Measurements from ENCODE around the gene MAVS.
"Not testable (repeated sequence)": the region's sequence is repeated elsewhere in the genome, so short reads cannot be mapped to it uniquely, and the experiment has no call there.

The MAVS gene

DNA sequence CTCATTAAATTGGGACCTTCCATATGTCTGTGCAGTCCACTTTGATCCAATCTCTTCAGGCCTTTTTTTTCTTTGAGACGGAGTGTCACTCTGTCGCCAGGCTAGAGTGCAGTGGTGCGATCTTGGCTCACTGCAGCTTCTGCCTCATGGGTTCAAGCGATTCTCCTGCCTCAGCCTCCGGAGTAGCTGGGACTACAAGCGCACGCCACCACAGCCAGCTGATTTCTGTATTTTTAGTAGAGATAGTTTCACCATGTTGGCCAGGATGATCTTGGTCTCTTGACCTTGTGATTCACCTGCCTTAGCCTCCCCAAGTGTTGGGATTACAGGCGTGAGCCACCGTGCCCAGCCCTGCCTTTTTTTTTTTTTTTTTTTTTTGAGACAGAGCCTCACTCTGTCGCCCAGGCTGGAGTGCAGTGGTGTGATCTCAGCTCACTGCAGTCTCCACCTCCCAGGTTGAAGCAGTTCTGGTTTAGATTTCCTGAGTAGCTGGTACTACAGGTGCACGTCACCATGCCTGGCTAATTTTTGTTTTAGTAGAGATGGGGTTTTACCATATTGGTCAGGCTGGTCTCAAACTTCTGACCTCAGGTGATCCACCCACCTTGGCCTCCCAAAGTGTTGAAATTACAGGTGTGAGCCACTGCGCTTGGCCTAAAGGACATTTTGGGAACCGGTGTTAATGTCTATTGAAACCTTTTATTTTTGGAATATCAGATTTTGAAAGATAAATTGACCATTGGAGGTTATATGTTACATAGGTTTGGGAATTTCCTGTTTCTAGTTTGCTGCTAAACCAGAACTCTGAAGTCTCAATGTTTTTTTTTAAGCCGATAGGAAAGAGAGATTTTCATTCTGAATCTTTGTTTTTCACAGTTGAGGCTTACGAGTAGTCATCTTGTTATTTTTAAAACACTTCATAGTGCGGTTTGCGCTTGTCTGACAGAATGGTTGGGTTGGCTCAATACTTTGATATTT, 60.4 kb downstream of the MAVS start:
- peak; percentile 81 for FAIRE-seq
- DNase-seq (ENCODE audit: insufficient read length, low spot score) = not testable (repeated sequence)

DNA sequence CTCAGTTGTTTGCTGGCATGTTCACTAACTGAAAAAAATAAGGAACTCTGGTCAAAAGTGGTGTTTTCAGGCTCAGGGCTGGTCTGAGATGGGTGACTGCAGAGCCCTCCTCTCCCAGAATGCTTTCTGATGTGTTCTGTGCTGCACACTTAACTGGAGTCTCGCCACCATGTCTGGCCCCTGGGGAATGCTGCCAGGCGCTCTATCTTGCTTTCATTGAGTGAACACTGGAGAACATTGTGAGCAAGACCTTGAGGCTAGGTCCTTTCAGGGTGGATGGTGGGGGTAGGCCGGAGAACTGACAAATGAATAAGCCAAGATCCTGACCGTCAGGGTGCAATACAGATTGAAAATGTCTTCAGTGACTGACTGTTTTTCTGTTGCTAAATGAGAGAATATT, 62.0 kb downstream of the MAVS start:
- no peak for FAIRE-seq
- DNase-seq (ENCODE audit: insufficient read length, low spot score) = no peak

DNA sequence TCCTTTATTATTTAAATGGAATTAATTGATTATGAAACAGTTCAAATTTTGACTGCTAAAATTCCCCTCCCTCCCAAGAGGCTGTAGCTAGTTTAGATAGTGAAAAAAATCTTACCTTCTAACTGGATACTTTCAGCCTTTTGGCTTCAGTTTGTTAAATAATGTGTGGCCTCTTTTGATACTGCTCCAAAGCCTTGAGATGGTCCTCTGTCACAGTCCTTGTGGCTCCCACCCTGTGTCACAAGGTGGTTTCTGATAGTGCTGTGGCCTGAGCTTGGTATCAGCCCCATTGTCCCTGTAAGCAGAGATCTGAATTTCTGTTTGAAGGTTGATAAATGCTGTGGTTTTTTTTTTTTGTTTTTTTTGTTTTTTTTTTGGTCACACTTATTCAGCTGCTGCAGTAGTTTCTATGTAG, 63.3 kb downstream of the MAVS start:
- DNase-seq (ENCODE audit: insufficient read length, low spot score) = no peak
- no peak for FAIRE-seq

DNA sequence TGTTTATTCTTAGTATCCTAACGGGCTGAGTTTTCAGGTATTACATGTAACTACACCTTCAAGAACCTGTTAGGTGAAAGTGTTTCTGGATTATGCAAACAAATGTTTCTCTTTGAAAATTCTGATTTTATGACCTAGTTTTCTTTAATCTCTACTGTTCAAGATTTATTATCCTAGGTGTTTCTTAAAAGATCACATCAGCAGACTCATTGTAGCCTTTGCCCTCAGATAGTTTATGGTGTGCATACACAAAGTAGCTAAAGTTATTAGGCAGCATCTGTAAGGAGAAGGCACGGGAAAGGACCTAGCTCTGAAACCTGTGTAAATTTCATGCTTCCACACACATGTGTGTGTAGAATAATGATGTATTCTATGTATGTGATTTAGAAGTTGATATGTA, 64.2 kb downstream of the MAVS start:
- FAIRE-seq = no peak

DNA sequence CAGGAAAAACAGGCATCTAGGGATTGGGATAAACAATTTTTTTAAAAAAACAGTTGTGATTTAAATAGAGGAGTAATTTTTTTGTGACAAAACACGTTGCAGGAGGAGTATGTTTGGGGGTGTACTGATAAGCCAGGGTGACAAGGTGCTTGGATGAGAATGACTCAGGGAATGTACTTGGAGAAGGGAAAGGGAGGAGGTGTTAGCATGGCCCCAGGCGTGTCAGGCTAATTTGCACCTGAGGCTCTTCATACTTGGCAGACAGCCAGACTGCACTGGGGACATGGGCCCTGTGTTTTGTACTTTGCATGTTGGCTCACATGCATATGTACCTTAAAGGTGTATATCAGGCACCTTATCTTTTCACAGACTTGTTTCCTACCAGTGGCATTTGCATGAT, 65.3 kb downstream of the MAVS start:
- FAIRE-seq (no peak), DNase-seq (ENCODE audit: insufficient read length, low spot score) (no peak)

More for the DNA sequence above, 64.2 kb downstream of the MAVS start:
- DNase-seq (ENCODE audit: insufficient read length, low spot score) = no peak

DNA sequence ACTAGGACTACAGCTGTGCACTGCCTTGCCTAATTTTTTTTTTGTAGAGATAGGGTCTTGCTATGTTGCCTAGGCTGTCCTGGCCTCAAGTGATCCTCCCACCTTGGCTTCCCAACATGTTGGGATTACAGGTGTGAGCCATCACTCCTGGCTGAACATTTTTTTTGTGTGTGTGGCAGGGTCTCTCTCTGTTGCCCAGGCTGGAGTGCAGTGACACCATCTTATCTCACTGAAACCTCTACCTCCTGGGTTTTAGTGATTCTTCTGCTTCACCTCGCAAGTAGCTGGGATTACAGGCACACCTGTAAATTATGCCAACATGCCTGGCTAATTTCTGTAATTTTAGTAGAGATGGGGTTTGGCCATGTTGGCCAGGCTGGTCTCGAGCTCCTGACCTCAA, 67.8 kb downstream of the MAVS start:
- FAIRE-seq (no peak), DNase-seq (ENCODE audit: insufficient read length, low spot score) (no peak)

DNA sequence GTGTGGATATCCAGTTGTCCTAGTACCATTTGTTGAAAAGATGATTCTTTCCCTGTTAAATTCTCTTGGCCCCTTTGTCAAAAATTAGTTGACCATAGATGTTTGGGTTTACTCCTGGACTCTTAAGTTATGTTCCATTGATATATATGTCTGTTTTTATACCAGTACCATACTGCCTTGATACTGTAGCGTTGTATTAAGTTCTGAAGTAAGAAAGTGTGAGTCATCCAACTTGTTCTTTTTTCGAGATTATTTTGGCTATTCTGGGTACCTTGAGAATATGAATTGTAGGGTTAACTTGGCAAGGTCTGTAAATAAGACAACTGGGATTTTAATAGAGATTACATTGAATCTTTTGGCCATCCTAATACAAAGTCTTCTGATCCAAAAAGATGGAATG, 69.1 kb downstream of the MAVS start:
- FAIRE-seq (no peak), DNase-seq (ENCODE audit: insufficient read length, low spot score) (no peak)

DNA sequence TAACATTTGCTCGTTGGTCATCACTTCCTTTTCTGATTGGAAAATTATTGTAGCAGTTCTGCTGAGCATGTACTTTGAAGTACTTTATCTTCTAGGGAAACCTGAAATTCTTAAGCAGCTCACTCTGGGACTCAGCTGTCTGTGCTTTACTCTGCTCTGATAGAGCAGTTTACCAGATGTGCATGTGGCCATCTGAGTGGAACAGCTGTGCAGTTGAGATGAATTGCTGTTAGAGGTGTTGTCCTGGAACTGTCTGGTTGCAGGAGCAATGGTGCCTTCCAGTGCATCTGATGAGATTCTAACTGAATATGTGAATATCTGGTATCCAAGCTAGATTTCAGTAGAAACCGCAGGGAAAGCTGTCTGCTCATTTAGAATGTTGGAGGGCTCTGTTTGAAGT, 69.7 kb downstream of the MAVS start:
- FAIRE-seq = no peak
- no peak for DNase-seq (ENCODE audit: insufficient read length, low spot score)

DNA sequence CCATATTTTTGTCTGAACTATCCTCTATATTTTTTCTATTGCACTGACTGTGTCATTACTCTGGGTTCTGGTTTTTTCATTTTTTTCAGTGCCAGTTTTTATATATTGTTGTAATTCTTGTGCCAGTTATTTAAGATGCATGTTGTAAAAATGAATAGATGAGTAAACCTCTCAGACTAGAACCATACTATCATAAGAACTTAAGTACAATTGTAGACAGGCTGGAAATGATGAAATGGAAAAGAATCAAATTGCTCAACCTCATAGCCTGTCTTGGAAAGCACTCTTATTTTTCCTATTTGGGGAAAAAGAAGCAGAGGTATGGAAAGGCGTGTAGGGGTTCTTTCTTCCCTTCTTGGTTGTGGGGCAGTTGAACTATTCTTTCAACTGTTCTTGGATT, 72.7 kb downstream of the MAVS start:
- FAIRE-seq = no peak
- no peak for DNase-seq (ENCODE audit: insufficient read length, low spot score)

DNA sequence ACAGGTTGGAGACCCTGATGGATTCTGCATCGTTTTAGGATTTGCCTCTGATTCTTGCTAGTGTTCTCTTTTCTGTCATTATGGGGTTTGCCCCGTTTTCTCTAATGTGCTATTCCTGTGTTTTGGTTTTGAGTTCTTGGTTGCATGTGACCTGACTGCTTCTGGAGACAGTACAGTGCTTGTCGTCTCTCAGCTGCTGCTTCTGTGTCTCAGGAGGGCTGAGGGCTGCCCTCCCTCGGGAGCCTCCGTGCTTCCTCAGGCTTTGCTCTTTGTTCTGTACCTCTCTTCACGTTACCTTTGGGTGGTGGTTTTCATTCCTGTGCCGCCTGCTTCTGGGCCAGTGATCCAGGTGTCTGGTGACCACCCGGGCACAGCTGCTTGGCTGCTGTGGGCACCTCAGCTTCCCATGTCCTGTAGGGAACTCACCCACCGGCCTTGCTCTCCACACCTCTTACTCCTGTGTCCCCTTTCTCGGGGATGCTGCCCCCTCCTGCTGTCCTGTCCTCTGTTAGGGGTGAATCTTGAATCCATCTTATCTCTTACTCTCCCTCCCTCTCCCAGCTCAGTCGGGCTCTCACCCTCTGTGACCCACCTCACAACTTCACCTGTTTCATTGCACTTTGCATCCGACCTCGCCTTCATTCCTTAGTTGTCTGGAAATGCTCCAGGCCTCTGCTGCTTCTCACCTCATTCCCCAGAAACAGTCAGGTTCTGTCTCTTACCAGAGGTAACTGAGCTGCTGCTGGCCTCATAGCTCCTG, 75.8 kb downstream of the MAVS start:
- FAIRE-seq = no peak

DNA sequence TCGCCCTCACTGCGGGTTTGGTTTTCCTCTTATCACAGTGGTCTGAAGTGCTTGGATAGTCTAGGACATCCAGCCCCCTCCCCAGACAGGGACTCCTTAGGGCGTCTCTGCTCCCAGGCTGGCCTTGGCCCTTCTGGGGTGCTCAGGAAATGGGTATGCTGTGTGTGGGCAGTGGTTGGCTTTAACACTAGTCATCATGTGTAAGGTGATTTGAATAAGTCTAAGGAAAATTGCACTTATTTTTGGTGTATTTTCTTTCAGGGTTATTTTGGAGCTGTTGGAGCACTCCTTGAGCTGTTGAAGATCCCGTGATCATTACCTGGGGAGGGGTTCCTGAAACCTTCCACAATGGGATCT, 76.3 kb downstream of the MAVS start:
- FAIRE-seq (no peak), DNase-seq (ENCODE audit: insufficient read length, low spot score) (no peak)

More for the DNA sequence above, 75.8 kb downstream of the MAVS start:
- no peak for DNase-seq (ENCODE audit: insufficient read length, low spot score)

DNA sequence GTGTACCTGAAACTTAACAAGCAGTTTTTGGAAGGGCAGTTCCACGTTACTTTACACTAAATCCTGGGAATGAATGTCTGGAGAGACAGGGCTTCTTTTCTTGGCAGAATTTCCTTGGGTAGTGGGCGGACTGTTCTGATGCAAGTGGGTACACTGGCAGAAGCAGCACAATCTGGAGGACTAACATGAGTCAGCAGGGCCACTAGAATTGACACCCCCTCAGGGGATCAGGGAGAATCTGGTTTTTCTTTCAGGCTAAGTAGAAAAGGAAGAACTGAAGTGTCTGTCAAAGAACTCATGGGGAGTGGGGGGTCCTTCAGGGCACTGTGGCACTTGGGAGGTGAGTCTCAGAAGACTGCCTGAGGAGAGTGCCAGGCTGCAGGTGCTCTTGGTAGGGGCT, 77.2 kb downstream of the MAVS start:
- DNase-seq (ENCODE audit: insufficient read length, low spot score) (no peak), FAIRE-seq (no peak)

DNA sequence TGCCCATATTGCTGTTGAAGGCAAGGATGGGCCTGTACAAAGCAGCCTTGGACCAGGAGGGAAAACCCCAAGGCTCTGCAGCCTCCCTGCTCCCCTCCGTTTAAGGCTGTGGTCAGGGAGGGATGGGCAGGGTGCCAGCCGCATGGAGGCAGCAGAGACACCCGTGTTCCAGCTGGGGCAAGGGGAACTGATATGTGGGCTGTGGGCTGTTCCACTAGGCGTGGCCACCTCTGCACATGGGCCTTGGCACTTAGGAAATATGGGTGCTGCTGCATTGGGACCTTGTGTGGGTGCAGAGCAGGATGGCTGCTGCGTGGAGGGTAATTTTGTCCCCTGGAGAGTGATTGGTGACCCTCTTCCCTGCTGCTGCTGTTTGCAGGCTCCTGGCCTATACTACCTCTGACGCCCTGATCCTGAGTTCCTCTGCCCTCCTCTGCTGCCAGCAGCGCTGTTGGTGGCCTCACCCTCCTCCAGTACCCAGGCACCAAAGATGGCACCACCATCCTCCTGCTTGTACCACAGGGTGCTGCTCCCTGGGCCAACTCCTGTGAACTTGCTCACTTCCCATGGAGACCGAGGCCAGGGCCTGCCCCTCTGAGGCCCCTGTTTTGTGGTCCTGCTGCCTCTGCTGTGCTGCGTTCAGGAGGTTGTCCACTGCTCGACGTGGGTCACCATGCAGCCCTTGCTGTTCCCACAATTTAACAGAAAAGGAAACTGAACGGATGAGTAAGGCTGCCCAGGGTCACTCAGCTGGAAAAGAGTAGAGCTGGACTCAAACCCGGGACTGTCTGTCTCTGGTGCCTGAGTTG, 77.9 kb downstream of the MAVS start:
- FAIRE-seq (no peak), DNase-seq (ENCODE audit: insufficient read length, low spot score) (no peak)

DNA sequence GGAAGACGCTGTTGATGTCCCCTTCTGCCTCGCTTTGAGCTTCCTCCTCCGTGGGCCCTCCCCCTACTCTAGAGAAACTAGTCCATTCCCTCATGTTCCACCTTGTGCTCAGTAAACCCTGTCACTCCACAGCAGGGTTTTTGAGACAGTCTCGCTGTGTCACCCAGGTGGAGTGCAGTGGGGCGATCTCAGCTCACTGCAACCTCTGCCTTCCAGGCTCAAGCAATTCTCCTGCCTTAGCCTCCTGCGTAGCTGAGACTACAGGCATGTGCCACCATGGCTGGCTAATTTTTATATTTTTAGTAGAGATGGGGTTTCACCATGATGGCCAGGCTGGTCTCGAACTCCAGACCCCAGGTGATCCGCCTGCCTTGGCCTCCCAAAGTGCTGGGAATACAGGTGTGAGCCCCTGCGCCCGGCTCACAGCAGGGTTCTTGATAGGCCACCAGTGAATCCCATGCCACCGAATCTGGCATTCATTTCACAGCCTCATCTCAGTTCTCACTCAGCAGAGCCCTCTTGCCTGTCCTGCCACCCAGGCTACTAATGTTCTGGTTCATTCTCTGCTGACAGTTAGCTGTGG, 78.6 kb downstream of the MAVS start:
- DNase-seq (ENCODE audit: insufficient read length, low spot score) = no peak
- no peak for FAIRE-seq

Measured in GM19239 (cell line).